ENCODE results near the gene ARHGEF4.

ARHGEF4 gene

GRCh38 chr2:130824492-130825061 is 12.1 kb upstream of the ARHGEF4 start:
- peak; percentile 89 for DNase-seq (ENCODE audit: low spot score)
- TF ChIP-seq, protein P1, sequence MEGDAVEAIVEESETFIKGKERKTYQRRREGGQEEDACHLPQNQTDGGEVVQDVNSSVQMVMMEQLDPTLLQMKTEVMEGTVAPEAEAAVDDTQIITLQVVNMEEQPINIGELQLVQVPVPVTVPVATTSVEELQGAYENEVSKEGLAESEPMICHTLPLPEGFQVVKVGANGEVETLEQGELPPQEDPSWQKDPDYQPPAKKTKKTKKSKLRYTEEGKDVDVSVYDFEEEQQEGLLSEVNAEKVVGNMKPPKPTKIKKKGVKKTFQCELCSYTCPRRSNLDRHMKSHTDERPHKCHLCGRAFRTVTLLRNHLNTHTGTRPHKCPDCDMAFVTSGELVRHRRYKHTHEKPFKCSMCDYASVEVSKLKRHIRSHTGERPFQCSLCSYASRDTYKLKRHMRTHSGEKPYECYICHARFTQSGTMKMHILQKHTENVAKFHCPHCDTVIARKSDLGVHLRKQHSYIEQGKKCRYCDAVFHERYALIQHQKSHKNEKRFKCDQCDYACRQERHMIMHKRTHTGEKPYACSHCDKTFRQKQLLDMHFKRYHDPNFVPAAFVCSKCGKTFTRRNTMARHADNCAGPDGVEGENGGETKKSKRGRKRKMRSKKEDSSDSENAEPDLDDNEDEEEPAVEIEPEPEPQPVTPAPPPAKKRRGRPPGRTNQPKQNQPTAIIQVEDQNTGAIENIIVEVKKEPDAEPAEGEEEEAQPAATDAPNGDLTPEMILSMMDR (IDR thresholded peaks at IDR 0.05; ENCODE audit: extremely low read depth, missing control alignments): no peak

DNA sequence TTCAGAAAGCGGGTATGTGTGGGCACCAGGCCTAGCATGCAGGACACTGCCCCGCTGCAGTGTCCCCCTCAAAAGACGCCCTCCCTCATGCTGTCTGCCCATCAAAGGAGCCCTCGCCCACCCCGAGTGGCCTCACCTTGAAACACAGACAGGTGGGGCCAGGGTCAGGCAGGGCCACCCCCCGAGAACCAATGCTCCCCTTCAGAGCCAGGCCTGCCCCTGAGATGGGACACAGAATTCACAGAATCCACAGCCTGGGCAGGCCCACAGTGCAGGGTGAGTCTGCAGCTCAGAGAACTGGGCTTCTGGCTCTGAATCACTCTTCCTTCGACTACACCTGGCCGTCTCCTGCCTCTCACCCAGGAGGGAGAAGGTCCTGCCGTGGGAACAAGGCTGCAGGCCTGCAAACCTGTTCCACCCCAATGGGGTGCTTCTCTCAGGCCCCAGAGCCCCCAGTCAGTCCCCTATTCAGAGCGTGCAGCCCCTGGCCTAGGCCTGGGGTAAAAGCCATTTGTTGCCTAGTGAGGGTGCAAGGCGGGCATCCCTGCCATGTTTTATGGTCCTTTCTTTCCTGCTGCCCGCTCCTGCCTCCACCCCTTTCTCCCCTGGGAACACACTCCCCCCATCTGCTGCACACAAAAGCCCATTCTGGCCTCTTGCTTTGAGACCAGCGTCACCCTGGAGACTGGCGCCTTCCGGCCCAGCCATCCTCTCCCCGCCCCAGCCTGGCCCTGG is 11.3 kb upstream of the ARHGEF4 start:
- TF ChIP-seq, protein P1 (IDR thresholded peaks at IDR 0.05; ENCODE audit: extremely low read depth, missing control alignments): no peak
- no peak for DNase-seq (ENCODE audit: low spot score)

DNA sequence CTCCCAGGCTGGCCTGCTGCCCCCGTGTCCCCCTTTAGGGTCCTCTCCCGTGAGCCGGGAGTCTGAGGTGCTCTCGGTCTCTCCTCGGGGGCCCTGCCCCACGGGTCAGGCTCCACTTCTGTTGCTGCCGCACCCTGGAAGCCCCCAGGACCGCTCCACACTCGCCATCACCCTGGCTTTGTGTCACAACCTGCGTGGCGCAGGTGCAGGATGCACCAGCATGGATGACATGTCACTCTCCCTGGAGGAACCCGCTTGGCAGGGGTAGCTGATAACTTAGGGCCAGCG is 10.8 kb upstream of the ARHGEF4 start:
- no peak for DNase-seq (ENCODE audit: low spot score)

DNA sequence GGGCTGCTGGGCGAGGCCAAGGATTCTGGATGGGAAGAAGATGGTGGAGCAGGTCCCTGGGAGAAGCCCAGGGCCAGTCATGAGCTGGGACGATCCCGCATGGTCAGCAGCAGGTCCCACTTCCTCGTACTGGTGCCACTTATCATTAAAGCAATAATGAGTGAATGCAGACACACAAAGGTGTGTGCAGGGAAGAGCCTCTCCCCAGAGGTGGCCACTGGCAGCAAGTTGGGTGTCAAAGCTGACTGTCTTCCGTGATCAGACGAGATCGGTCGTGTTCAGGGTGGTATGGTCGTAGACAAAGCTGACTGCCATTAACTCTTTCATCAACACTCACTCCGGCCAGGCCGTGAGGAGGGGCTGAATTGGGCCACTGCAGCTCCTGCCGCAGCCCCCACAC is 10.3 kb upstream of the ARHGEF4 start:
- TF ChIP-seq, protein P1 (IDR thresholded peaks at IDR 0.05; ENCODE audit: extremely low read depth, missing control alignments): no peak
- no peak for DNase-seq (ENCODE audit: low spot score)

More for the DNA sequence above, 10.8 kb upstream of the ARHGEF4 start:
- TF ChIP-seq, protein P1 (IDR thresholded peaks at IDR 0.05; ENCODE audit: extremely low read depth, missing control alignments): no peak

DNA sequence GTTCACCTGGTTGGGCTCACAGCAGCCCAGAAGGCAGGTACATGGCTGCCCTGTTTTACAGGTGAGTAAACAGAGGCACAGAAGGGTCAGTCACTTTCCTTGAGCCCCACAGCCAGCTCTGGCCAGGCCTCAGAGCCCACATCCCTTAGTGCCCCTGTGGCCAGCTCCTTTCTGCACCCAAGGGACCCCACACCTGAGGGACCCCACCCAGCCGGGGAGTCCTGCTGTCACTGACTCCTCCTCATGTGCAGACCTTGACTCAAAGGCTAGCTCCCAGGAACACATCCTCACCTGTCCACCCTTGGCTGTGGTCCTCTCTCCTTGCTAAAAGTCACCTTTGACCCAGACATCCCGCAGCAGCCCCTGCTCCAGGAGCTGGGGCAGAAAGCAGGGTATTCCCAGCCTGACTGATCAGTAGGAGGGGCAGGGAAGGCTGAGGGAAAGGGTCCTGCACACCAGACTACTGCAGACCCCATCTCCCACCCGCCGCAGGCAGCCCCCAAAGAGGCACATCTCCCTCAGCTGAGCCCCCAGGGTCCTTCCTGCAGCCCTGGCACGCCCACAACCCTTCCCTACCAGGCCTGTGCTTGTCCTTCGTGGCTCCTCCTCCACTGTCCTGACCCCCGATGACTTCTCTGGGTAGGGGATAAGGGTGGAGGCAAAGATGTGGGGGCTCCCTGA is 9.8 kb upstream of the ARHGEF4 start:
- TF ChIP-seq, protein P1 (IDR thresholded peaks at IDR 0.05; ENCODE audit: extremely low read depth, missing control alignments): no peak
- no peak for DNase-seq (ENCODE audit: low spot score)

- DNase-seq (ENCODE audit: low spot score): no peak
- TF ChIP-seq, protein P1 (IDR thresholded peaks at IDR 0.05; ENCODE audit: extremely low read depth, missing control alignments): no peak
These were observed 9.0 kb upstream of the ARHGEF4 start for GRCh38 chr2:130827502-130828251.

- DNase-seq (ENCODE audit: low spot score): no peak
- TF ChIP-seq, protein P1 (IDR thresholded peaks at IDR 0.05; ENCODE audit: extremely low read depth, missing control alignments): no peak
These were observed 8.3 kb upstream of the ARHGEF4 start for GRCh38 chr2:130828461-130828860.

Measured in GM20000 (cell line).